Frontal cortex (tissue), 4 donors: ENCODE results near the gene RHBDF1. TPM values are rescaled to one million over a fixed set of nuclear protein-coding genes. Genes with fewer than 3 reads are reported as not detected.
A peak's percentile ranks its signal among the peaks of the same experiment; 100 is the strongest.

ENCODE experiments used
- DNase-seq, 2 donors: peaks; one replicate each; pipeline ENCODE4 v3.0.0; 2012; ENCODE audit warnings: low spot score in 2 of 2
- FAIRE-seq: peaks from 2 replicates; lab custom pipeline; 2012; peaks lifted over from hg19 to GRCh38; lab: Jason Lieb, UNC
- total RNA-seq: library from RNA; depleted of rRNA; stranded (reverse); fragments of >200 nt; gene quantifications from one replicate; pipeline ENCODE4 v1.2.3, GENCODE V29; 2014
- donor health status: control.
- donor health status: control.
- donor health status: control.

RHBDF1 gene
- total RNA-seq, 1 donor from 2014 or later = 1.6 TPM

- DNase-seq (no peak), FAIRE-seq (no peak)
Measured at GRCh38 chr16:97822-98221, 25.4 kb upstream of the RHBDF1 start.

DNA sequence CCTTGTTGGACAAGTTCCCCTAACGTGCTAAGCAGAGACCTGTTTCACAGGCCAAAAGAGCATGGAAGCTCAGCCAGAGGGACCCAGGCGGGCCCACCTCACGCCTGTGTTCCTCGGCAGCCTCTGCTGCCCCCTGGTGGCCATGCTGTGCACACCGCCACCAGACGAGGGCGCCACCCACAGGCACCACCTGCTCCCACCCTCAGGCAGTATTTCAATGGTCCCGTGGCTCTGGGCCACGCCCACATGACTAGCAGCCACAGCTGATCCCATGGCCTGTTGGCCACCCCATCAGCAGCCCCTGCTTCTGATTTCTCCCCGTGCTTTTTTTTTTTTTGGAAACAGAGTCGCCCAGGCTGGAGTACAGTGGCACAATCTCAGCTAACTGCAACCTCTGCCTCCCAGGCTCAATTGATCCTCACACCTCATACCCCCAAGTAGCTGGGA lies 24.5 kb upstream of the RHBDF1 start:
- FAIRE-seq (no peak), DNase-seq (peak; percentile 78 to 95)

DNA sequence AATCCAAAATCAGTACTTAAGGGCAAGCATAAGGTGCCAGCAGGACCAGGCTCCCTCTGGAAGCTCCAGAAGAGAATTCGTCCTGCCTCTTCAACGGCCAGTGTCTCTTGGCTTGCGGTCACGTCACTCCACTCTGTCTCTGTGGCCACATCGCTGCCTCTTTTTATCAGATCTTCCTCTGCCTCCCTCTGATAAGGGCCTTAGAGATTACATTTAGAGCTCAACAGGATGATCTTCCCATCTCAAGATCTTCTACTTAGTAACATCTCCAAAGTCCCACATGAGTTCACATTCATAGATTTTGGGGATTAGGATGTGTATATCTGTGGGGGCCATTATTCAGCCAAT lies 22.5 kb upstream of the RHBDF1 start:
- no peak for FAIRE-seq
- DNase-seq = no peak

DNA sequence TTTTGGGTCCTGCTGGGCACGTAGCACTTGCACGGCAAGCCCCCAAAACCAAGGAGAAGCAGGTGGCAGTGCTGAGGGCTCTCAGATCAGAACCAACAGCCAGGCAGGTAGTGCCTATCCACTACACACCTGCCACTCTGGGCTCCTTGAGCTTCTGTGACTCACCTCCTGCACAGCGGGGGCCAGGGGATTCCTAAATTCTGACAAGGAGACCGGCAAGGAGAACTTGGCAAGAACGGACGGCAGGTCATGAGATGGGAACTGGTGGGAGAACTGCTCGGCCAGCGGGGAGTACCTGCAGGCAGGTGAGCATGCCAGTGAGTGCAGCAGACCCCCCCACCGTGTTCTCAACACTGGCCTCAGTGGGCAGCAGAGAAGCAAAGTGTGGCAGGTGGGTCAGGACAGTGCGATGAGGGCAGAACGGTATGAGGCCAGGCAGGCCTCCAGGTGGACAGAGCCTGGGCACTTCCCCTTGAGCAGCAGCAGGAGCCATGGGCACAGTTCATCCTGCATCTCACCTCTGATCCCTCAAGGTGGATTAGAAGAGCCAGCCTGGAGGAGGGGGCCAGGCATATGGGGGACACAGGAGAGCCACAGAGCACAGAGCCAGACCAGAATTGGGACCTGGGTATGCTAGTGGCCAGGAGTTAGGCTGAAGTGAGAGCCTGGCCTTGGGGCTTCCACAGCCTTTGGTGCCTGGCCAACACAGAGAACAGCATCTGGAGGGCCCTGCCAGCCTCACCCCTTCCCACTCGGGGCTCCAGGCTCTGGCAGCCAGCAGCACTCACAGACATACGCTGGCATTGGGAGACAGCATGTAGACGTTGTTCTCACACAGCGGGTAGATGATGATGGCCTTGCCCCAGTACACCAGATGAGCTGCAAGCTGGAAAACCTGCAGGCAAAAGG lies 20.3 kb upstream of the RHBDF1 start:
- no peak for FAIRE-seq
- no peak for DNase-seq

DNA sequence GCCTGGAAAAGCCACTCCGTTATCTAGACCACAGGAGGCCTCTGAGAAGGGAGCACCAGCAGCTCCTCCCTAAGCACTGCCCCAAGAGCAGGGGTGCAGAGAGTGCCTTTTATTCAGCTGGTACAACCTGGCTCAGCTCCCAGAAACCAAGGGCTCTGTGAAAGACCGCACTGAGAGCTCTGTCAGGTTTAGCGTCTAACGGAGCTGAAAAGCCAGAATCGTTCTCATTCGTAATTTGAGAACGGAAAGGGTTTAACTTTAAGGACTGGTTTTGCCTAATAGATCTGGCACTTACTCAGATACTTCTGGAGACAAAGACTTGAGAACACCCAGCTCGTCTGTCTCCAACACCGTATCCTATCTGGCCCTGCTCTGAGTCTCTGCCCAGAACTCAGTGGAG lies 19.1 kb upstream of the RHBDF1 start:
- DNase-seq (peak; percentile 73 to 76), FAIRE-seq (no peak)

DNA sequence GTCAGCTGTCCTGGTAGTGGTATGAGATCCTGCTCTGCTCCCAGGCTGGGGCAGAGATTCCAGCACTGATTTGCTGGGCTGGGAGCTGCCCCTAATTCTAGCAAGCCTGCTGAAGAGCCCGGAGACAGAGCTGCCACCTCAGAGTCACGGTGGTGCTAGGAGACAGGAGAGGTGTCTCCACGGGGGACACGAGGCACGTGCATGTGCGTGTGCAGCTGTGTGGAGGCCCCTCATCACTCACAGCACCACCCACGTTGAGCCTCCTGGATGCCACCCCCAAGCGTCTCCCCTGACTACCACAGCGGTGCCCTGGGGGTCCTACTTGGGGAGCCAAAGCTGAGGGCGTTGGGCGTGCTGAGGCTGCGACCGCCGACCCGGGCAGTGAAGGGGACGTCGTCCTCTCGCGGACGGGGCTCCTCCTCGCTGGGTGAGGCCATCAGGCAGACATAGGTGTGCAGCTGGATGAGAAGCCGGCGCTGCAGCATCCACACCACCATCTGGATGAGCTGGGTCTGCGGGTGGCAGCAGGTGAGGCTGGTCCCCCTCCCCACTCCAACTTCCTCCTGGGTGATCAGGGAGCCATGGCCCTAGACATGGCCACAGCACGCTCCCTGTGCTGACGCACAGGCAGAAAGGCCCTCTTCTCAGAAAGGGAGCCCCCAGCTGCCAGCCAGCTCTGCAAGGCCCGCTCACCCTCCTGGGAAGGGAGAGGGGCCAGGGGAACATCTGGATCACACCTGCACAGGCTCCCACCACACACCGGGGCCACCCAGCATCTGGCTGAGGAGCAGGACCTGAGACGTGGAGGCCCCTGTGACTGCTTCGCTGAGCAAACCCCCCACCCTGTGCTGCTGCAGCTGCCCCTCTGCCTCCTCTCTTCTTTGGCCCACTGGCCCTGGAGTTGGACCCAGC lies 17.2 kb upstream of the RHBDF1 start:
- DNase-seq (no peak), FAIRE-seq (no peak)

DNA sequence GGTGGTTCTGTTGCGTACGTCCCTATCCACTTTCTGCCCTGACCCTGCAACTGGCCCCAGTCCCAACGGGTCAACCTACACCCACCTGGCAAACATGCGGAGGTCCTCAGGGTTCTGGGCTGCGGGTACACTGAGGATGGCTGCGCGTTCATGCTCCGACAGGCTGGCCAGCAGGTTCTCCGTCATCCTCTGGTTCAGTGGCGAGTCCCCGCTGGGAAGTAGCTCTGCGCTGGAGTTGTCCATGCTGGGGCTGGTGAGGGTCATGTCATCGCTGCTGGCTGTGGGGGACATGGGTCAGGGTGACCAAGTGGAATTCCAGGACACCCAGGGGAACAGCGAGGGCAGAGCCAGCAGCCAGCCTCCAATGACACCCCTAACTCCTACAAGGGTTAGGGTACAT lies 16.2 kb upstream of the RHBDF1 start:
- no peak for DNase-seq
- FAIRE-seq = no peak

GRCh38 chr16:86483-86952 lies 14.1 kb upstream of the RHBDF1 start:
- DNase-seq (no peak), FAIRE-seq (no peak)

DNA sequence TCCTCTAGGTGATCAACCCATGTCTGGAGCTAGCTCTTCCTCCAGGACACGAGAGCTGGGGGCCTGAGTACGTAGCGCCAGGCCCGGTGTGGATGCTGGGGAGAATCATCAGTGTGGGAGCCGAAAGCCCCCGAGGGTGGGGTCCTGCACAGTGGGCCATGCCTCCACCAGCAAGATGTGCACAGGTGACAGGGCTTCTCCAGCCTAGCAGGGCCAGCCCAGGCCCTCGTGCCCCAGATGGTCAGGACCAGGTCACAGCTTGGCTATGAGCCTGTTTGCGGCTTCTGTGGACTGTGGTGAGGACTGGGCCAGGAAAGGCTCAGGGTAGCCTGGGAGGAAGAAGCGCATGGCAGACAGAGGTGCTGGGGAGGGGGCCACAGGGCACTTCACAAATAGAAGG lies 13.4 kb upstream of the RHBDF1 start:
- FAIRE-seq = no peak
- DNase-seq = no peak

- DNase-seq = no peak
- FAIRE-seq = no peak
Measured at GRCh38 chr16:85407-85782, 13.0 kb upstream of the RHBDF1 start.

DNA sequence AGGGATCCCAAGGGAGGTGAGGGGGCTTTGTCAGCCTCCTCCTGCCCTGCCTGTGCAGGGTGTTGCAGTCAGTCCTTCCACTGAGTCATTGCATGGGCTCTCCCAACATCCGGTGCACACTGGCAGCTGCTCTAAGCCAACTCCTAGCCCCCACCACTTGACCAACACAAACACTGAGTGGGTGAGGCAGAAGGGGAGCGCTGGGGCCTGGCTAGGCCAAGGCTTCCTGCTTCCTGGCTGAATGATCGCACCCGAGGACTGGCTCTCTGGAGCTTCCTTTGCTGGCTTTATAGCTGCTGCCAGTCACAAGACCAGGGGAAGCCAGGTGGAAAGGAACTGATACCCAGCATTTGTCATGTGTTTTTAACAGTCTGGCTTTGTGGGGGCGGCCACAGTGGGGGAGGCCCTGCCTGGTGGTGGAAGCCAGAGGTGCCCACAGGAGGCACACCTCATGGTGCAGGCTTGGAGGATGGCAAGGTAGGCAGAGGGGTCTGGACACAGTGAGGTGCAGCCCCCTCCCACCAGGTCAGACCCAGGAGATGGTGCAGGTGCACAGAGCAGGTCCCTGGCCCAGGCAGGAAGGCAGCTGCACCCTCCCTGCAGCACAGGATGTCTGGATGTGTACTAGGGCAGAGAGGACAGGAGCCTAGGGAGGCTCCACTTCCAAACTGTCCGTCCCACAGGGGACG lies 12.4 kb upstream of the RHBDF1 start:
- DNase-seq (peak in 1 of 2 donors; percentile 74), FAIRE-seq (no peak)

- FAIRE-seq (no peak), DNase-seq (no peak)
Measured at GRCh38 chr16:83781-84615, 11.6 kb upstream of the RHBDF1 start.

- no peak for FAIRE-seq
- DNase-seq = no peak
Measured at GRCh38 chr16:83060-83603, 10.7 kb upstream of the RHBDF1 start.

DNA sequence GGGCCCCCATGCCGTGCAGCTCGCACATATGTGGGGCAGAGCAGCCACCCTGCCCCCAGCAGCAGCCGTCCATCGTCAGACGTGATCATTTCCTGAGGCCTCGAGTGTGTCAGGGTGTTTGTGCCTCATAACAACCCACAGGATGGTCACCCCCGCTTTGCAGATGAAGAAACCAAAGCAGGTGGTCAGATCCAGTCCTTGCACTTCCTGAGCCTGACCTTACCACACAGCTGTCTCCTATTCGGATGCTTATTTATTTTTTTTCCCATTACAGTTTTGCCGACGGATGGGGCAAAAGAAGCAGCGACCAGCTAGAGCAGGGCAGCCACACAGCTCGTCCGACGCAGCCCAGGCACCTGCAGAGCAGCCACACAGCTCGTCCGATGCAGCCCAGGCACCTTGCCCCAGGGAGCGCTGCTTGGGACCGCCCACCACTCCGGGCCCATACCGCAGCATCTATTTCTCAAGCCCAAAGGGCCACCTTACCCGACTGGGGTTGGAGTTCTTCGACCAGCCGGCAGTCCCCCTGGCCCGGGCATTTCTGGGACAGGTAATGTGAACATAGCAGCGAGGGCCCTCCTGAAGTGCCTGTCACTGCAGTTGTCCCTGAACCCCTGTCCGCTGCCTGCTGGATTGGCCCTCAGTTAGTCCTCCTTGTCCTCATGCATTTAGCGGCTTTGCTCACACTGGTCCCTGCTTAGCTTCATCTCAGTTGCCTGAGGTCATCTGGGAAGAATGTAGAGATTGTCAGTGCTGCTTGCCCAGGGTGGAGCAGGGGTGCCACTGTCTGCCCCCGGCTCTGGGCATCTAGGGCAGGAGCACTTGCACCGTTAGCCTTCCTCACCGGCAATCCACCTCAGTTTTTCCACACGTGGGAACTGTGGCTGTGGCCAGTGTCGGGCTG lies 7.0 kb upstream of the RHBDF1 start:
- DNase-seq (no peak), FAIRE-seq (no peak)

DNA sequence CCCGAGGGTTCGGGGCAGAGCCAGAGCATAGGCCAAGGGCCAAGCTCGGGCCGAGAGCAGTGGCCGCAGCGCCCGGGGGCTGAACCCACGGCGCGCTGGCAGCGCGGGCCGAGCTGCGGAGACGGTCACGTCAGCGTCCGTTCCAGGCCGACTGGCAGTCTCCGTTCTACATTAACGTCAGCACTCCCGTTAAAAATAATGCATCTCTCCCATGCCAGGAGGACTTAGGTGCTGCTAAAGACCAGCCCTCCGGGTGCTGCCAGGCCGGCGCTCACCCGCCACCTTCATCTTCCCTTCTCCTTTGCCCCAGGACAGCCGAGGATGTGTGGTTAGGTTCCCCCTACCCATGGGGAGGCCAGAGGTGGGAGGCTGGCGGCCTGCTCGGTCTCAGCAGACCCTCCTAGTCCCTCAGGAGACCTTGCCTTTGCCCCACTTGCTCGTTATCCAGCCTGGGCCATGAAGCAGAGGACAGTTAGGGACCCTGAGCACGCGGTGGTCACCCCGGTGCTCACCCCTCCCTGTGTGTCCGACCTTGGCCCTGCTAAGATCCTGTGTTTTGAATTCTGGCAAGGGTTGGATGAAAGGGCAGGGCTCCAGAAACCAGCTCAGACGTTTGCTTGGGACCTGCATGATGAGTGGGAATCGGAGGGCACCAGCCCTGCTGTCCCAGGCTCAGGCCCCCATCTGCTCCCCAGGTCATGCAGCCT lies 6.2 kb upstream of the RHBDF1 start:
- FAIRE-seq (no peak), DNase-seq (peak; percentile 64 to 80)

DNA sequence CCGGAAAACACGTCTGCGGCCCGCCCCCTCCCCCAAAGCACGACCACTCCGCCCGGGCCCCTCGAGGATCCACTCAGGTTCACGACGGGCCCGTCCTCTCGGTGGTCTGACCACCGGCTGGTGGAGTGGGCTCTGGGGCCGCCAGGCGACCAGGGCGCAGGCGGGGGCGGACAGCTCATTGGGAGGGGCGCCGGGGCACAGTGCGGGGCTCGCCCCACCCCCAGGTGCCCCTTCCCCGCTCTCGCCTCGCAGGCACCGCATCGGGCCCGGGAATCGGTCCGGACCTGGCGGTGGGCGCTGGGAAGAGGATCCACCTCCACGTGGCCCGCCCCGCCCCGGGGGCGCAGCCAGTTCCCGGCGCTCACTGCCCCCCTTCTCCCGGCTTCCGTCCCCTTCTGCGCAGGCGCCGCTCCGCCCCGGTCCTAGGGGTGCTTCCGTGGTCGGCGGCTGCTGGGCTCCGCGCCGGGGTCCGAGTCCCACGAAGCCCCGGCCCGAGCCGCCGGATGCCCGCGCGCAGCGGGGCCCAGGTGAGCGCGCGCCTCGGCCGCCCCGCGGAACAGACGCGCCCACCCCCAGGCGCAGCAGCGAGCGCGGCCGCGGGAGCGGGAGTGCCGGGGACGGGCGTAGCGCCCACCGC lies 5.5 kb upstream of the RHBDF1 start, which contains the start of gene MPG:
MPG (plus strand) TSS at position 419 of the 637 bp plus-strand sequence; CDS start at position 504, 85 bp downstream.
- FAIRE-seq (no peak), DNase-seq (peak; percentile 98 to 99)

- peak; percentile 71 to 73 for DNase-seq
- FAIRE-seq = no peak
Measured at GRCh38 chr16:77273-77806, 4.9 kb upstream of the RHBDF1 start.
